CD4-positive, alpha-beta T cell treated with Interleukin-2 at 100 ng/mL for 4 hours (primary cell): ENCODE measurements around the gene RPL28.

Experiments
- DNase-seq: peaks from one replicate; pipeline ENCODE4 v3.0.0-alpha.2; 2020; ENCODE audit warnings: low spot score

Gene RPL28

GRCh38 chr19:55353803-55354697, 31.7 kb upstream of the RPL28 start:
- peak; percentile 60 for DNase-seq

GRCh38 chr19:55354698-55355212, 31.0 kb upstream of the RPL28 start, which contains the start of gene COX6B2:
COX6B2 (minus strand) TSS chr19:55354719; CDS start chr19:55354521, 198 bp downstream.
- DNase-seq = no peak

- DNase-seq = no peak
Measured at GRCh38 chr19:55355213-55355821, 30.4 kb upstream of the RPL28 start.

- DNase-seq = no peak
Measured at GRCh38 chr19:55358493-55358892, 27.2 kb upstream of the RPL28 start.

- DNase-seq = no peak
Measured at GRCh38 chr19:55358943-55359908, 26.5 kb upstream of the RPL28 start.

GRCh38 chr19:55360902-55361301, 24.8 kb upstream of the RPL28 start:
- DNase-seq = no peak

- DNase-seq = no peak
Measured at GRCh38 chr19:55362174-55362989, 23.4 kb upstream of the RPL28 start.

- DNase-seq = no peak
Measured at GRCh38 chr19:55362990-55363716, 22.6 kb upstream of the RPL28 start, which contains the start of gene GARIN5B. GARIN5B (minus strand) TSS chr19:55363260; CDS start chr19:55363066, 194 bp downstream.

- no peak for DNase-seq
Measured at GRCh38 chr19:55365245-55365644, 20.5 kb upstream of the RPL28 start.

GRCh38 chr19:55365964-55366363, 19.8 kb upstream of the RPL28 start:
- DNase-seq = no peak

- no peak for DNase-seq
Measured at GRCh38 chr19:55366790-55367189, 18.9 kb upstream of the RPL28 start.

GRCh38 chr19:55368106-55368505, 17.6 kb upstream of the RPL28 start:
- no peak for DNase-seq

GRCh38 chr19:55368701-55369563, 16.8 kb upstream of the RPL28 start:
- DNase-seq = no peak

GRCh38 chr19:55369653-55370304, 16.0 kb upstream of the RPL28 start:
- no peak for DNase-seq

- no peak for DNase-seq
Measured at GRCh38 chr19:55370305-55370988, 15.3 kb upstream of the RPL28 start, which contains the start of gene IL11. IL11 (minus strand) TSS chr19:55370463; CDS start chr19:55370310, 153 bp downstream.

- no peak for DNase-seq
Measured at GRCh38 chr19:55372316-55373081, 13.2 kb upstream of the RPL28 start.

GRCh38 chr19:55373306-55373992, 12.3 kb upstream of the RPL28 start:
- no peak for DNase-seq
